Cardiac septum (tissue), 1 donor: ENCODE measurements around the gene CPT1B. TPM values are rescaled to one million over a fixed set of nuclear protein-coding genes. Genes with fewer than 3 reads are reported as not detected.
A peak's percentile ranks its signal among the peaks of the same experiment; 100 is the strongest.
"Not testable (repeated sequence)": the region's sequence is repeated elsewhere in the genome, so short reads cannot be mapped to it uniquely, and the experiment has no call there.

Experiments used
- DNase-seq: peaks from one replicate; pipeline ENCODE4 v3.0.0-alpha.2; 2020; ENCODE audit warnings: low spot score
- intact Hi-C: fragments of 100-400 bp; cut with DNase I; formaldehyde crosslinking; loops from one replicate; pipeline ENCODE4 v1.14.0; 2022
- long read RNA-seq: library from polyadenylated mRNA; unstranded; transcript quantifications from one replicate; pipeline ENCODE4 v2.0.0, GENCODE V29; 2021
- total RNA-seq: library from RNA; stranded (reverse); fragmentation: NEBNext Ultra II Directional; extraction: Animal tissue kit (Norgen Biotek cat#: 25700); gene quantifications from one replicate; pipeline ENCODE4 v1.2.1, GENCODE V29; 2021
- donor health status: DM: no; HTN: no; CAD: no.

Gene CPT1B
- 253 TPM for total RNA-seq
- long read RNA-seq, transcript CPT1B-203 (19 exons, 2,662 nt), result minor isoform, 36 of 289 reads
- long read RNA-seq, transcript CPT1B-204 (19 exons, 2,647 nt), result minor isoform, 9 of 289 reads
- long read RNA-seq, transcript CPT1B-201 (20 exons, 2,592 nt), result major isoform, 131 of 289 reads
- long read RNA-seq, partial matches to known transcripts, result 53 of 289 reads
- long read RNA-seq, other reads (novel, unspliced or antisense), result 57 of 289 reads

DNA sequence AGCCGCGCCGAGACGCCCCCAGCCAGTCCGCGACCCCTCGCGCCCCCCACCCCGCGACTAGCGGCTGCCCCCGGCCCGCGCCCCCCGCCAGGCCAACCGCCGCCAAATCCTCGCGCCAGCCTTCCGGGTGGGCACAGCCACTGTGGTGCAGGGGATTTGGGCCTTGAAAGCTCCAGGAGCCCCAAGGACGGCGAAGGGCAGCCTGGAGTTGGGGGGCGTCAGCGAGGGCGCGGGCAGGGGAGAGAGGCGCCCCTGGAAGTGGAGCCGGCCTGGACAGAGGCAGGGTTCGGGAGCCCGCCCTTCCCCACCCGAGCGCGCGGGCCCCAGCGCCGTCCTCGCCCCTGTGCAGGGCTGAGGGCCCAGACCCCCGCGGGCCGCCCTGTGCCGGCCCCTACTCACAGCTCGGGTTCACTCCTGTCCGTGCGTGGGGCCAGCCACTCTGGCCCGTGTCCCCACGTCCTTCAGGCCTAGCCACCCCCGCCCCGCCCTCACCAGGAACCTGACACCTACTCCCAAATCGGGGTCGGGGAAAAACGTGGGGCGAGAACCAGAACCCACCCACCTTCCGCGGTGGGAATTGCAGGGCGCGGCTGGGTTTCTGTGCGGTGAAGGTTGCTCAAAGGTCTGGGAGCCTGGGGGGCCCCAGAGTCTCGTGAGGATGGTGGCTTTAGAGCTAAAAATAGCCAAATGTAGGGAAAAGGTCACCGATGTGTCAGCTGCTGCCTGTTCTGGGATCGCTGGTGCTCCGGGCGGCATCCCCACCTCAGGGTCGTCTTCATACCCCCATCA is at the start of gene CPT1B:
Gene CPT1B (minus strand): TSS at position 441 of the 789 bp plus-strand sequence. CDS start 512 bp downstream, outside the sequence.
- intact Hi-C loops, result loop anchor here (1.0 kb wide), 1 partner anchor 15 kb away; no protein-coding TSS in a partner anchor
- DNase-seq, result peak; percentile 83

DNA sequence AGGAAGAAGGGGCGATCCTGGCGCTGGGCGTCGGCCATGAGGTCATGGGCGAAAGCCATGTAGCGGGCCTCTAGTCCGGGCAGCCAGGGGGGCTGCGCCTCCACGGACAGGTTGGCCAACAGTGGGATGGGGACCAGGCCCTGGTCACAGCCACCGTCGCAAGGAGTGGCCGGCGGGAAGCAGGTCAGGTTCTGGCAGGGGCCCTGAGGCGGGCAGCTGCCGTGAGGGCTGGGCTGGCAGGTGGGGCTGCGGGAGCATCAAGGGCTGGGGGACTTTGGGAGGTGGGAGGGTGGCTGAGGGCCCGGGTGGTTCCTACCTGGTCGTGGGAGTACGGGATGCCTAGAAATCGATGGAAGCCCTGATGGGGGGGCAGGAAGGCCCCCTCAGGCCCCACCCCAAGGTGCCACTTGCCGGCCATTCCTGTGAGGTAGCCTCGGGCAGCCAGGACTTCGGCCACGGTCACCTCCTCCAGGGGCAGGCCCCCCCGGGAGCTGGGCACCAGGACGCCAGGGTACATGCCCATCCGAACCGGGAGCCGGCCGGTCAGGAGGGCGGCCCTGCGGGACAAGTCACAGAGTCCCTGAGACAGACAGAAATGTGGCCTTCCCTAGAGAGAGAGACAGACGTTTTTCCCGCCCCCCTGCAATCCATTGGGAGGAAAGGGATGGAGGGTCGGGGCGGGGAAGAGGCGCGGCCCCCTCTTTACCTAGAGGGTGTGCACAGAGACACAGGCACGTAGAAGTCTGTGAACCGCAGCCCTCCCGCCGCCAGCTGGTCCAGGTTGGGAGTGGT is 48.8 kb upstream of the CPT1B start:
- intact Hi-C loops, result loop anchor here (5.0 kb wide), 1 partner anchor 75 kb away; no protein-coding TSS in a partner anchor
- peak; percentile 63 for DNase-seq

GRCh38 chr22:50626314-50626849 is 48.2 kb upstream of the CPT1B start:
- DNase-seq, result peak; percentile 75
- intact Hi-C loops, result loop anchor here (5.0 kb wide), 1 partner anchor 76 kb away; no protein-coding TSS in a partner anchor

- DNase-seq, result peak; percentile 72
- intact Hi-C loops, result loop anchor here (5.0 kb wide), 1 partner anchor 77 kb away; no protein-coding TSS in a partner anchor
Observed at GRCh38 chr22:50625568-50626313, 47.5 kb upstream of the CPT1B start.

- DNase-seq, result peak; percentile 44
- intact Hi-C loops, result loop anchor here (5.0 kb wide), 1 partner anchor 77 kb away; no protein-coding TSS in a partner anchor
Observed at GRCh38 chr22:50625131-50625567, 46.9 kb upstream of the CPT1B start.

- peak; percentile 65 for DNase-seq
- intact Hi-C loops, result loop anchor here (5.0 kb wide), 1 partner anchor 78 kb away; no protein-coding TSS in a partner anchor
Observed at GRCh38 chr22:50624347-50625130, 46.3 kb upstream of the CPT1B start.

DNA sequence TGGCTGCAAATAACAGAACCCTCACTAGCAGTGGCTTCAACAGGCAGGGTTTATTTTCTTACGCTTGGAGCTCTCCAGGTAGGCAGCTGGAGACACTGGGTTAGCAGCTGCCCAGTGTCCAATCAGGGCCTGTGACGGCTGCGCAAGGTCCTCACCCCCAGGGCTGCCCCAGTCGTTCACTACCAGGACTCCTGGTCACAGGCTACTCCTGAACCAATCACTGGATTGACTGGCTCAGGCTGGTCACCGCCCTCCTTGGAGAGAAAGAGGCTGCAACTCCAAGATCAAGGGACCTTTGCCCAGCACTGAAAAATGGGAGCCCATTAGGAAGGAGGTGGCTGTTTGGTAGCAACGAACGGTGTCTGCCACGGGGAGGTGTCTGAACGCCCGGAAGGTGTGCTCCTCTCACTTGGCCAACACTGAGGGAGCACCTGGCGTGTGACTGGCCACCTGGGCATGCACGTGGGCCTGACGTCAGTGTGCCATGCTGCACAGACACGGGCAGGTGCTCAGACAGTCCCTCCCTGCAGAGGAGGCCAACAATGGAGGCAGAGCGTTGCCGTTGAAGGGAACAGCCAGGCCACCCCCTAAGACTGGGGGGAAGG is 44.6 kb upstream of the CPT1B start:
- intact Hi-C loops, result no loop called here
- DNase-seq, result peak; percentile 41

DNA sequence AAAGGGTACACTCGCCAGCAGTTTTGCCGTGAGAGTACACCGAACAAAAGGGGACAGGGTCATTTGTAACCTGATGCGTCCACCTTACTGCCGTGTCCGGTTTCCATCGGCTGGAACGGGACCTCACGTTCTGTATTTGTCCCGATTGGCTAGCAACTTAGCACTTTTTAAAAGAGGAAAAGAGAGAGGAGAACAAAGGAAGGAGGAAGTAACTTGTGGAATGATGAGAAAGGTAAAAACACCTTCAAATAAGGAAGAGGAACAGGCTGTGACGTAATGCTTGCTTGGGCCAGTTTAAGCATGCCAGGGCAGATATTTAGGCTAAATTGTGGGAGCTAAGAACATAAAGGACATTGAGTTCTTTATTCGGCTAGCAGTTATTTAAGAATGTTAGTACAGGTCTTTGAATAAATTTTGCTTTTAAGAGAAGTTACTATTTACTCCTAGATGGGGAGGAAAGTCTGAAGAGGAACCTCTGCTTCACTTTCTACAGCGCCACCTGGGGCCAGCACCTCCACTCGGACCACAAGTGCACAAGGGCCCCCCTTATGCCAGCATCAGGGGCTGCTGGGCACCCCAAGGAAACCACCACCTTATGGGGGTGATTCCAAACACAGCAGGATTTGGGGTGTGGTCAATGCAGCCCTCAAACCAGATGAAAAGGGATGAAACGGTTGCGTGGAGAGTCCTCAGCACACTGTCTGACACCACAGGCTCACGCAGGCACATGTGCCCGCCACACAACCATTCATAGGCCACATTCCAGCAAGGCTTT is 43.9 kb upstream of the CPT1B start:
- intact Hi-C loops, result no loop called here
- peak; percentile 56 for DNase-seq

- DNase-seq, result peak; percentile 35
Observed at GRCh38 chr22:50621356-50621880, 43.2 kb upstream of the CPT1B start.

DNA sequence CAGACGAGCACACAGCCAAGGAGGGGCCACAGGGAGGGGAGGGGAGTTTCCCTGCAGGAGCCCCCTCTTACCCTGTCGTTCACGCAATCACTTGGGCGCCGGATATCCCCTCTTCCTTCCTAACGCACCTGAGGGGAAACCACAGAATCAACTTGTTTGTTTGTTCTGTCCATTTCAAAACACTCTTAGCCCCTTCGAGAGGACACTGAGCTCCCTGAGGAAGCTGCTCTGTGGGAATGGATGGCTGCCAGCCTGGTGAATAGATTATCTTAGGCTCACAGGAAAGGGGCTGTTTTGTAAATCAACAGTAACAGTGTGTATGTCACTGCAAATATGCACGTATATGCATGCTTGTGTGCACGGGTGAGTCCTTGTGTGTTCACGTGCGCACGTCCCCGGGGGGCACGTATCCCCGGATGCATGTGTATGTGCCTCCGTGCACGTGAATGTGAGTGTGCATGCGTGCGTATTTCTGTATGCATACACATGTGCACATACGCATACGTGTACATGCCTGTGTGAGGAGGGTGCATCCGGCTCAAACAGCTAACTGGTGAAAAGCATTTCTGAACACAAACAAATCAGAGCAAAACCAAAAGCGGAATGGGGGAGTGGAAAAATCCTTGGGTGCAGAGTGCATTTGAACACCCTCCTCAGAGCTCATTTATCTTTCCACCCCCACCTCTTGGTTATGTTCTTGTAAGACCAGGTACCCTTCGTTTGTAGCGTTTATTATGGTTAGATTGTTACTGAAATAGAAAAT is 42.5 kb upstream of the CPT1B start:
- DNase-seq, result peak; percentile 86
- intact Hi-C loops, result no loop called here

More at GRCh38 chr22:50621356-50621880, 43.2 kb upstream of the CPT1B start:
- intact Hi-C loops, result no loop called here

DNA sequence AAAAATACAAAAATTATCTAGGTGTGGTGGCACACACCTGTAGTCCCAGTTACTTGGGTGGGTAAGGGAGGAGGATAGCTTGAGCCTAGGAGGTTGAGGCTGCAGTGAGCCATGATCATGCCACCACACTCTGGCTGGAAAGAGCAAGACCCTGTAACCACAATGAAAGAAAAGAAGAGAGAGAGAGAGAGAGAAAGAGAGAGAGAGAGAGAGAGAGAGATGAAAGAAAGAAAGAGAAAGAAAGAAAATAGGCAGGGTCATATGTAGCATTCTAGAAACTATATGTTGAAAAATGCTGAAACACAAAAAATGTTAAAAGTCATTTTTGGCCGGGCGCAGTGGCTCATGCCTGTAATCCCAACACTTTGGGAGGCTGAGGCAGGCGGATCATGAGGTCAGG is 36.1 kb upstream of the CPT1B start:
- intact Hi-C loops, DNase-seq: not testable (repeated sequence)

DNA sequence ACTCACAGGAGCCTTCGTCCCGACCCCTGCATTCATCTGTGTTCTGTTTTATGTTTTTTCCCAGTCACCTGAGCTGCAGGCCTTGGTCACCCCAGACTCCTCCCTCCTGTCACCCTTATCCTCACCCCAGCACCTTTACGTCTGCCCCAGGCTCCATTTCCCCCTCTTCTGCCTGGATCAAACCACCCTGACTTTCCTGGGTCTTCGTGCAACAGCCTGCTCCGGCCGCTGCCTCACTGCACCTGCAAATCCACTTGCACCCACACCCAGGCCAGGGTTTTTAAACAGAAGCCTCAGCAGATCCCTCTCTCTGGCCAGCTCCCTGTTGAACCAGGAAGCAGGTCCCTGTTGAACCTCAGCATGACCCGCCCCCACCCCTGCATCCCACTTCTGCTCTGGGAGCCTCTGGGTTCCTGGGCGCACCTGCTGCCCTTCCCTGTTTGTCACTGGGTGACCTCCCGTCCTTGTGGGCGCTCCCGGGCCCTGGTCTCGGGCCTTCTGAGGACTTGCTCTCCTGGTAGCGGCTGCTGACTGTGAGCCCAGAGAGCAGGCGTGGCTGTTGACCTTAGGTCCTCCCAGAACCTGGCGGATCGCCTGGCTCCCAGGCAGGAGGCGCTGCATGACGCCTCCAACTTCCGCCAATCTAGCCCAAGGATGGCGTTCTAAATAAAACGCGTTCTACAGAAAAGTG is 35.2 kb upstream of the CPT1B start:
- intact Hi-C loops, result no loop called here
- DNase-seq, result no peak

GRCh38 chr22:50612528-50613221 is 34.4 kb upstream of the CPT1B start:
- DNase-seq, result peak; percentile 24
- intact Hi-C loops, result no loop called here

GRCh38 chr22:50612168-50612527 is 33.9 kb upstream of the CPT1B start:
- intact Hi-C loops, result no loop called here
- no peak for DNase-seq
